ENCODE measurements around the gene LGALS4.
A peak's percentile ranks its signal among the peaks of the same experiment; 100 is the strongest.

Gene LGALS4

DNA sequence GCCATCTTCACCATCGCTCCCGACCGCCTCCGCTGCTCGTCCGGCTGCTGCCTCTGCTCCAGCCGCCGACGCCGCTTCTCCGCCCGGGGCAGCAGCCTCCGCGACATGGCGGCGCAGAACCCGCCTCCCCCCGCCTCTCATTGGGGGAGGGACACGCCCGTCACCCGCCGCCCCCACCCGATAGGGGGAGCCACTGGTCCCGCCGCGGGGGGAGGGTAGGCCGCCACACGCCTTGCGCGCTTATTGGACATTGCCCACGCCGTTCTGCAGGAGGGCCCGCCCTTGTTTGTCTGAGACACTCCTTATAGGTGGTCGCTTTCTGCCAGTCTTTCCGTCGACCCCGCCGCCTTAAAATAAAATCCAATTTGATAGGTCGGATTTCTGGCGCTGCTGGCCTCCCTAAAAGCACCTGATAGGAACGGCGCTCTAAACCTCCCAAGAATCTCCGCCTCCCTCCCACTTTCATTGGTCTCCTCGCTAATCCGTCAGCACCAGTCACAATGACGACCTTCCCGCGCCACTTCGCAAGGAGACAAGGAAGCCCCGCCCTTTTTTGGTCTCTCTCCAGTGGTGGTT is 37.2 kb upstream of the LGALS4 start, which contains the start of gene HNRNPL:
Gene HNRNPL, minus strand, starts transcription at position 127 of the 576 bp plus-strand sequence. Its CDS starts 20 bp downstream, at position 107.
- peaks cover 60% of the 10 kb centered on the region for H3K79me2 ChIP-seq (ENCODE audit: low read length)
- DNase-seq: peak; percentile 100
- H2AFZ ChIP-seq (ENCODE audit: low read length): peak within 1 kb of the TSS; percentile 68
- peak within 1 kb of the TSS; percentile 75 for H3K4me3 ChIP-seq (ENCODE audit: low read length)
- peaks cover 19% of the 10 kb centered on the region for H3F3A ChIP-seq (ENCODE audit: insufficient read depth, low read length)
- peak within 1 kb of the TSS; percentile 93 for H3K27ac ChIP-seq (ENCODE audit: low read length)
- TF ChIP-seq, protein P1, sequence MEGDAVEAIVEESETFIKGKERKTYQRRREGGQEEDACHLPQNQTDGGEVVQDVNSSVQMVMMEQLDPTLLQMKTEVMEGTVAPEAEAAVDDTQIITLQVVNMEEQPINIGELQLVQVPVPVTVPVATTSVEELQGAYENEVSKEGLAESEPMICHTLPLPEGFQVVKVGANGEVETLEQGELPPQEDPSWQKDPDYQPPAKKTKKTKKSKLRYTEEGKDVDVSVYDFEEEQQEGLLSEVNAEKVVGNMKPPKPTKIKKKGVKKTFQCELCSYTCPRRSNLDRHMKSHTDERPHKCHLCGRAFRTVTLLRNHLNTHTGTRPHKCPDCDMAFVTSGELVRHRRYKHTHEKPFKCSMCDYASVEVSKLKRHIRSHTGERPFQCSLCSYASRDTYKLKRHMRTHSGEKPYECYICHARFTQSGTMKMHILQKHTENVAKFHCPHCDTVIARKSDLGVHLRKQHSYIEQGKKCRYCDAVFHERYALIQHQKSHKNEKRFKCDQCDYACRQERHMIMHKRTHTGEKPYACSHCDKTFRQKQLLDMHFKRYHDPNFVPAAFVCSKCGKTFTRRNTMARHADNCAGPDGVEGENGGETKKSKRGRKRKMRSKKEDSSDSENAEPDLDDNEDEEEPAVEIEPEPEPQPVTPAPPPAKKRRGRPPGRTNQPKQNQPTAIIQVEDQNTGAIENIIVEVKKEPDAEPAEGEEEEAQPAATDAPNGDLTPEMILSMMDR (IDR thresholded peaks at IDR 0.05; ENCODE audit: low read length): peak; percentile 40
- TF ChIP-seq EZH2phosphoT487 (IDR thresholded peaks at IDR 0.05; ENCODE audit: low read length): no peak
- peak within 1 kb of the TSS; percentile 98 for H3K9ac ChIP-seq (ENCODE audit: low read length)
- H3K27me3 ChIP-seq (replicated peaks; ENCODE audit: insufficient read depth, low read length): no peaks in the 10 kb centered on the region
- H3K4me2 ChIP-seq (ENCODE audit: low read depth, low read length): peak within 1 kb of the TSS; percentile 99
- H3K4me1 ChIP-seq (ENCODE audit: low read length): peaks cover 11% of the 10 kb centered on the region
- no peaks in the 10 kb centered on the region for H3K9me2 ChIP-seq (replicated peaks; ENCODE audit: insufficient read depth, low read length)
- peaks cover 17% of the 10 kb centered on the region for H3K36me3 ChIP-seq (replicated peaks; ENCODE audit: insufficient read depth, low read length)
- peaks cover 5% of the 10 kb centered on the region; the same call in 1 of the 2 replicates for H4K20me1 ChIP-seq (ENCODE audit: insufficient read depth, low read length)
- no peaks in the 10 kb centered on the region for H3K9me3 ChIP-seq (replicated peaks; ENCODE audit: insufficient read depth, low read length)

DNA sequence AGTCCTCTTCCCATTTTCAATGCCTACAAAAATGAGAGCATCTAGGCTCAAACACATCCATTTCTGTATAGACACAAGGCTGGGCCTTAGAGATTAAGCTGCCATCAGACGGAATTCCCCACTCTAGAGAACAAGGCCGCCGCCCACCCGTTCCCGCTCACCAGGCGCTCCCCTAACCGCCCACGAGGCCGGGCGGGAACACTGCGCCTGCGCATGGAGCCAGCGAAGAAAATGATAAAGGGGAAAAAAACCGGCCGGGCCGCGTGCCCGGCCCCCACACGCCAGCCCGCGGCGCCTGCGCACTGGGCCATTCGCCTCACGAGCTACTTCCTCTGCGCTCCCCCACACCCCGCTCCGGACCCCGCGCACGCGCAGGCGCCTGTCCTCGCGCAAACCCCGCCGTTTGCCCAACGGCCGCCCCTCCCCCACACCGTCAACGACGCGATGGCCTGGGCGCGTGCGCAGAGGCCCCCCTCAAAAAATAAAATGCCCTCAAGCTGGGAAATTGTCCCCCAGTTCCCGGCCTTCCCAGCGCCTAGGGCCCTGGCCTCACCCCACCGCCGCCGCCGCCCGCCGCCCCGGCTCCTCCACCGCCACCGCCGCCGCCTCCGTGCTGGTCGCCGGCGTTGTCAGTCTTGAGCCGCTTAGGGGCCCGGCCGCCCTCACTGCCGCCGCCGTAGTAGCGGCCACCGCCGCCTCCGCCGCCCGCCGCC is 36.6 kb upstream of the LGALS4 start:
- H3K4me1 ChIP-seq (ENCODE audit: low read length): peaks cover 11% of the 10 kb centered on the region
- H3K9me2 ChIP-seq (replicated peaks; ENCODE audit: insufficient read depth, low read length): no peaks in the 10 kb centered on the region
- peak overlapping the region; percentile 97 for H3K4me2 ChIP-seq (ENCODE audit: low read depth, low read length)
- H3K4me3 ChIP-seq (ENCODE audit: low read length): peak overlapping the region; percentile 75
- H3K9ac ChIP-seq (ENCODE audit: low read length): peak overlapping the region; percentile 98
- H4K20me1 ChIP-seq (ENCODE audit: insufficient read depth, low read length): peaks cover 6% of the 10 kb centered on the region; the same call in 1 of the 2 replicates
- H3K79me2 ChIP-seq (ENCODE audit: low read length): peaks cover 66% of the 10 kb centered on the region
- H3K27ac ChIP-seq (ENCODE audit: low read length): peak overlapping the region; percentile 93
- no peak for TF ChIP-seq EZH2phosphoT487 (IDR thresholded peaks at IDR 0.05; ENCODE audit: low read length)
- peaks cover 19% of the 10 kb centered on the region for H3F3A ChIP-seq (ENCODE audit: insufficient read depth, low read length)
- peaks cover 20% of the 10 kb centered on the region for H3K36me3 ChIP-seq (replicated peaks; ENCODE audit: insufficient read depth, low read length)
- H3K27me3 ChIP-seq (replicated peaks; ENCODE audit: insufficient read depth, low read length): no peaks in the 10 kb centered on the region
- H3K9me3 ChIP-seq (replicated peaks; ENCODE audit: insufficient read depth, low read length): no peaks in the 10 kb centered on the region
- H2AFZ ChIP-seq (ENCODE audit: low read length): no peak overlapping the region
- peak; percentile 97 for DNase-seq

DNA sequence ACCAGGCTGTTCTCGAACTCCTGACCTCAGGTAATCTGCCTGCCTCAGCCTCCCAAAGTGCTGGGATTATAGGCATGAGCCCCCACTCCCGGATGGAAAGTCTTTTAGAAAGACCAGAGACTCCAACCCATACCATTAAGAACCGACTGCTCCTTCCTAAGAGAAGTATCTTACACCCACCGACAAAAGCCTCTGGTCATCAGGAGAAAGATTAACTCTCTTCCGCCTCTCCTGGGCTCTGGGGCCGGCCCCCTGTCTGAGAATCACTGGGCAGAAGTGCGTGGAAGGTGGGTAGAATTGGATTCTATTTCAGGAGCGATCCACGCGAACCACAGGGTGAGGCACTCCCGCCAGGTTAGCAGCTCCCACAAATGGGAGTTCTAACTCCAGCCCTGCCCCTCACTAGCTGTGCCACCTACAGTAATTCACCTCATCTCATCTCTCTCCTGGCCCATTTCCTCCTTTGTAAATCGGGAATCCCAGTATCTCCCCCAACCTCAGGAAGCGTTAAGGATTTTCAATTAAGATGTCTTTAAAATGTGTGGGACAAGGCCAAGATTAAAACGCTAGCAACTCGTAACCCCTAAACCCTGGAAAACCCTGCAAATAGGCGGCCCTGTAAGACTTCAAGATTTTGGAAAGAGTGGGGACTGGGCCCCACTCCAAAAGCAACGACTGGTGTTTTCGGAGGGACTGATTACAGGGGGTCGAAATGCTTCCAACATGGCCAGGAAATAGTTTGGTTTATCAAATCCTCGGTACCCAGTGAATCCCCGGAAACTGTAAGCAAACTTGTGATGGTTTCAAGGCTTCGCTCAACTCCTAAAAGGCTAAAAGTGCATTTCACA is 35.8 kb upstream of the LGALS4 start:
- H4K20me1 ChIP-seq (ENCODE audit: insufficient read depth, low read length): peaks cover 14% of the 10 kb centered on the region
- TF ChIP-seq EZH2 (optimal IDR thresholded peaks at IDR 0.05; ENCODE audit: low read depth, low read length): no peak
- TF ChIP-seq EZH2phosphoT487 (IDR thresholded peaks at IDR 0.05; ENCODE audit: low read length): no peak
- TF ChIP-seq, protein P1 (IDR thresholded peaks at IDR 0.05; ENCODE audit: low read length): no peak
- peak overlapping the region; percentile 97 for H3K4me2 ChIP-seq (ENCODE audit: low read depth, low read length)
- H3K4me1 ChIP-seq (ENCODE audit: low read length): peaks cover 11% of the 10 kb centered on the region
- peaks cover 25% of the 10 kb centered on the region for H3K36me3 ChIP-seq (replicated peaks; ENCODE audit: insufficient read depth, low read length)
- H2AFZ ChIP-seq (ENCODE audit: low read length): no peak overlapping the region
- H3K79me2 ChIP-seq (ENCODE audit: low read length): peaks cover 74% of the 10 kb centered on the region
- H3K9ac ChIP-seq (ENCODE audit: low read length): peak overlapping the region; percentile 98
- no peaks in the 10 kb centered on the region for H3K9me2 ChIP-seq (replicated peaks; ENCODE audit: insufficient read depth, low read length)
- DNase-seq: no peak
- H3K9me3 ChIP-seq (replicated peaks; ENCODE audit: insufficient read depth, low read length): no peaks in the 10 kb centered on the region
- peak overlapping the region; percentile 75 for H3K4me3 ChIP-seq (ENCODE audit: low read length)
- peaks cover 23% of the 10 kb centered on the region for H3F3A ChIP-seq (ENCODE audit: insufficient read depth, low read length)
- H3K27ac ChIP-seq (ENCODE audit: low read length): peak overlapping the region; percentile 93
- no peaks in the 10 kb centered on the region for H3K27me3 ChIP-seq (replicated peaks; ENCODE audit: insufficient read depth, low read length)

Data from MM.1S (cell line).